Motor neuron (in vitro differentiated cells): Measurements from ENCODE around the gene KIF2C. TPM values are rescaled to one million over a fixed set of nuclear protein-coding genes. Genes with fewer than 3 reads are reported as not detected.
A peak's percentile ranks its signal among the peaks of the same experiment; 100 is the strongest.
"Not testable (repeated sequence)": the region's sequence is repeated elsewhere in the genome, so short reads cannot be mapped to it uniquely, and the experiment has no call there.

Source experiments
- ATAC-seq, 8 experiments: fragments of 200-7000 bp; cut with Tn5 transposase; replicated peaks in 6 of 8; 2 replicates each; pipeline ENCODE4 v1.8.0; 2021; ENCODE audit warnings: mild to moderate bottlenecking in 8 of 8, moderate library complexity in 8 of 8
- H3K27ac ChIP-seq, 2 donors: fragments of 250-450 bp; sonication (Bioruptor Pico); 2 replicates each; pipeline ENCODE4 v1.9.0; 2021; ENCODE audit warnings: antibody characterized with exemption in 2 of 2, mild to moderate bottlenecking in 2 of 2, moderate library complexity in 1 of 2
- H3K4me1 ChIP-seq, 2 donors: fragments of 250-450 bp; sonication (Bioruptor Pico); replicated peaks in 1 of 2; 2 replicates each; pipeline ENCODE4 v1.6.1; 2021; ENCODE audit warnings: antibody characterized with exemption in 2 of 2, mild to moderate bottlenecking in 2 of 2, moderate library complexity in 1 of 2
- H3K4me3 ChIP-seq, 5 donors: fragments of 250-450 bp; sonication (Bioruptor Pico); 2 replicates each; pipeline ENCODE4 v1.9.0; 2021; ENCODE audit warnings: antibody characterized with exemption in 5 of 5, mild to moderate bottlenecking in 5 of 5, moderate library complexity in 4 of 5
- WGBS, 10 experiments: fragments of 450-650 bp; shearing (Covaris generic); methylation state at CpG; one replicate each; pipeline ENCODE4 v1.0.0; 2022; 5-methylcytosine and 5-hydroxymethylcytosine counted together
- in situ Hi-C, 9 experiments: fragments of 400-800 bp; cut with MboI; loops; one replicate each; pipeline ENCODE4 v1.15.0; 2021; ENCODE audit warnings: low sequenced_read_pairs in 9 of 9, low pct_unique_long_range_greater_than_20kb in 2 of 9; ENCODE audit not compliant: unreplicated experiment in 9 of 9
- total RNA-seq, 8 experiments: library from RNA; unstranded; fragments of 300-600 nt; gene quantifications; 2 replicates each; pipeline versions ENCODE4 v1.2.3 to v1.2.4, GENCODE V29; 2022

The KIF2C gene
- total RNA-seq, 8 experiments from 2014 or later = 0.61 to 92.3 (median 4.9) TPM

GRCh38 chr1:44797886-44798285, 58.2 kb downstream of the KIF2C start:
- H3K27ac ChIP-seq, in situ Hi-C loops: not testable (repeated sequence)
- WGBS, 10 experiments = 29 to 100% (median 94%) methylated on average over 1 to 7 of the region's 8 CpGs; no CpG with 5 or more reads in 2 of the 10 experiments

GRCh38 chr1:44798481-44799365, 59.1 kb downstream of the KIF2C start:
- in situ Hi-C loops = no loop called here
- Histone ChIP-seq H3K27ac (peak overlapping the region; percentile 91 to 92), H3K4me1 (peaks cover 22% of the 10 kb centered on the region in 2 donors), H3K4me3 (no peak overlapping the region)
- ATAC-seq = no peak
- 50 to 90% (median 86%) methylated on average over 1 to 9 of the region's 10 CpGs; no CpG with 5 or more reads in 2 of the 10 experiments for WGBS, 10 experiments

More at GRCh38 chr1:44797886-44798285, 58.2 kb downstream of the KIF2C start:
- peaks cover 18 to 19% of the 10 kb centered on the region in 2 donors for H3K4me1 ChIP-seq
- not testable (repeated sequence) for H3K4me3 ChIP-seq, ATAC-seq

GRCh38 chr1:44799770-44800584, 60.3 kb downstream of the KIF2C start, which contains the start of gene PLK3:
PLK3 (plus strand) TSS chr1:44800377; CDS start chr1:44800464, 87 bp downstream.
- in situ Hi-C loops = no loop called here
- ATAC-seq = peak; percentile 69 to 87 (median 83)
- WGBS, 10 experiments = 0 to 33% (median 0%) methylated on average over 1 to 22 of the region's 79 CpGs; no CpG with 5 or more reads in 2 of the 10 experiments
- peak within 1 kb of the TSS; percentile 91 to 92 for H3K27ac ChIP-seq
- H3K4me1 ChIP-seq = peaks cover 22% of the 10 kb centered on the region in 2 donors
- H3K4me3 ChIP-seq = peak within 1 kb of the TSS; percentile 53 to 77 (median 63)

GRCh38 chr1:44801491-44802305, 62.1 kb downstream of the KIF2C start:
- ATAC-seq = peak in 4 of 8 experiments; percentile 0 to 2 (median 0)
- Histone ChIP-seq H3K27ac (peak overlapping the region; percentile 91 to 92), H3K4me3 (peak overlapping the region; percentile 53 to 77 (median 63)), H3K4me1 (peaks cover 22 to 25% of the 10 kb centered on the region in 2 donors)
- in situ Hi-C loops = no loop called here
- WGBS, 10 experiments = 15 to 70% (median 60%) methylated on average over 1 to 6 of the region's 13 CpGs; no CpG with 5 or more reads in 3 of the 10 experiments

GRCh38 chr1:44802306-44803061, 62.8 kb downstream of the KIF2C start:
- H3K4me1 ChIP-seq = peaks cover 30 to 33% of the 10 kb centered on the region in 2 donors
- H3K4me3 ChIP-seq = peak overlapping the region; percentile 53 to 77 (median 63)
- peak overlapping the region; percentile 91 to 92 for H3K27ac ChIP-seq
- WGBS, 10 experiments = 0 to 81% (median 27%) methylated on average over 1 to 6 of the region's 13 CpGs; no CpG with 5 or more reads in 2 of the 10 experiments
- in situ Hi-C loops = no loop called here
- ATAC-seq = peak in 4 of 8 experiments; percentile 0 to 9 (median 4)

- in situ Hi-C loops = no loop called here
- WGBS, 10 experiments = 78 to 100% (median 100%) methylated on average over 1 to 3 of the region's 9 CpGs; no CpG with 5 or more reads in 5 of the 10 experiments
- ATAC-seq = no peak
- H3K4me1 ChIP-seq = peaks cover 35 to 38% of the 10 kb centered on the region in 2 donors
- peak overlapping the region; percentile 91 to 92 for H3K27ac ChIP-seq
- H3K4me3 ChIP-seq = no peak overlapping the region
These were observed 63.4 kb downstream of the KIF2C start for GRCh38 chr1:44803062-44803311.

GRCh38 chr1:44803312-44804095, 63.9 kb downstream of the KIF2C start:
- Histone ChIP-seq H3K4me1 (peaks cover 39 to 43% of the 10 kb centered on the region in 2 donors), H3K4me3 (no peak overlapping the region), H3K27ac (peak overlapping the region in 1 of 2 donors; percentile 91)
- no peak for ATAC-seq
- in situ Hi-C loops = no loop called here
- 88 to 100% (median 100%) methylated on average over 5 to 6 of the region's 13 CpGs; no CpG with 5 or more reads in 7 of the 10 experiments for WGBS, 10 experiments

GRCh38 chr1:44805311-44806024, 65.8 kb downstream of the KIF2C start:
- H3K4me3 ChIP-seq = no peak overlapping the region
- ATAC-seq = no peak
- H3K27ac ChIP-seq = no peak overlapping the region
- H3K4me1 ChIP-seq = peaks cover 46 to 50% of the 10 kb centered on the region in 2 donors
- in situ Hi-C loops = no loop called here
- 67 to 100% (median 92%) methylated on average over 1 to 11 of the region's 20 CpGs; no CpG with 5 or more reads in 3 of the 10 experiments for WGBS, 10 experiments

- Histone ChIP-seq H3K4me3 (no peak overlapping the region), H3K27ac (peak overlapping the region in 1 of 2 donors; percentile 95), H3K4me1 (peaks cover 46 to 50% of the 10 kb centered on the region in 2 donors)
- no peak for ATAC-seq
- in situ Hi-C loops = no loop called here
- WGBS, 10 experiments = 95 to 100% (median 100%) methylated on average over 1 to 36 of the region's 70 CpGs; no CpG with 5 or more reads in 6 of the 10 experiments
These were observed 66.5 kb downstream of the KIF2C start for GRCh38 chr1:44806025-44806703.

- Histone ChIP-seq H3K4me1 (peaks cover 44 to 50% of the 10 kb centered on the region in 2 donors), H3K4me3 (peak within 1 kb of the TSS in 1 of 5 donors; percentile 20), H3K27ac (peak within 1 kb of the TSS; percentile 74 to 95)
- in situ Hi-C loops = no loop called here
- WGBS, 10 experiments = 0 to 89% (median 71%) methylated on average over 1 to 7 of the region's 7 CpGs; no CpG with 5 or more reads in 3 of the 10 experiments
- no peak for ATAC-seq
These were observed 67.2 kb downstream of the KIF2C start, which contains the start of gene DYNLT4 for GRCh38 chr1:44806704-44807363. DYNLT4 (minus strand) TSS chr1:44807351; CDS start chr1:44806668, 683 bp downstream.
